Smooth muscle cell of the brain vasculature (primary cell): ENCODE data around the gene ALK.

Experiments
- DNase-seq: peaks from one replicate; pipeline ENCODE4 v3.0.0-alpha.2; 2012; ENCODE audit warnings: low read depth, low spot score

ALK gene

DNA sequence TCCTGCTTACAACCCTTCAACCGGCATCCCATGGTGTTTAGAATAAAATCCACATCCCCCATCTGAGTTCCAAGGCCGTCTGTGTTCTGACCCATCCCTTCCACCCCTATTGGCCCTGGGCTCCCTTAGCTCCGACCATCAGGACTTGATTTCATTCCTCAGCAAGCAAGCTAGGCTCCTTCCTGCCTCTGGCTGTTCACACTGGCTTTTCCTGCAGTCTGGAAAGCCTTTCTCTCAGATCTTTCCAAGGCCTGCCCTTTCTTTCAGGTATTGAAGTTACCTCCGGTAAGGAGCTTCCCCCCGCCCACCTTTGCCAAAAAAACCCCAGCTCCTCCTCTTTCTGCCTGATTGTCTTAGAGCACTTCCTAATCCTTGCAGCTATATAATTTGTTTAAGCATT, 719.4 kb downstream of the ALK start:
- DNase-seq: no peak

DNA sequence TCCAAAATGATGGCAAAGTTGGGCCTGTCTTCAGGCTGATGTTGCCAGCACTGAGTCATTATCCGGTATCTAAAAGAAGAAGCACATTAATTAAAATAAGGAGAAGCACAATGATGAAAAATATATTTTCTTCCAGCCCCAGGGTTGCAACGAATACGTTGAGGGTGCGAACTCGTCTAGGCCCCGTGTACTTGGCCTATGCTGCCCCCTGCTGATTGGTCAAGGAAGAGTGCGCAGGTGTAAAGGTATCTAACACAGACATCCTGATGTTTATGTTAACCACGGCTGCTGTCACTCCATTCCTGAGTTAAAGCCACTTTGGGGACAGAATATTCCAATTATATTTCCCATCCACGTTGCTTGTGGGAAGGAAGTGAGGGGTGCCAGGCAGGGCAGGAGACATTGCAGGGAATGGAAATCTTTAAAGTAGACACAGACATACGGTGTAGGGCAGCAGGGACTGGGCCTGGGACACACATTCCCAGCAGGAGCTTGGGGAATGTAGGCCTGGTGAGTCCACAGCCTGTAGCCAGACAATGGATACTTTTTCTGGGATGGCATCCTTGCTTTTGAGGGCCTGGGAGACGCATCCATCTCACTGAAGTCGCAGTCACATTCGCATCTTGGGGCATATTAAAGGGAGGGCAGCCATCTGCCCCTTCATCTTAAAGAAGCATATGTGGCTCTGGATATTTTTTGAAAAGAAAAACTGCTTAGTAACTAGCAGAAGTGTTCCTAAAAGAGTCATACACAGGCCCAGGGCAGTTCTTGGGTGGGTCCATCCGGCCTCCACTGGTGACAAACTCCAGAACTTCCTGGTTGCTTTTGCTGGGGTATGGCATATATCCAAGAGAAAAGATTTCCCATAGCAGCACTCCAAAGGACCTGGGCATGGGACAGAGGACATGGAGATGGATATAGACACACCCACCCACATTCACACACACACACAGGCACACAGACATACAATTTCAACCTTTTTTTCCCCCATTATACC, 724.3 kb downstream of the ALK start:
- peak; percentile 13 for DNase-seq

DNA sequence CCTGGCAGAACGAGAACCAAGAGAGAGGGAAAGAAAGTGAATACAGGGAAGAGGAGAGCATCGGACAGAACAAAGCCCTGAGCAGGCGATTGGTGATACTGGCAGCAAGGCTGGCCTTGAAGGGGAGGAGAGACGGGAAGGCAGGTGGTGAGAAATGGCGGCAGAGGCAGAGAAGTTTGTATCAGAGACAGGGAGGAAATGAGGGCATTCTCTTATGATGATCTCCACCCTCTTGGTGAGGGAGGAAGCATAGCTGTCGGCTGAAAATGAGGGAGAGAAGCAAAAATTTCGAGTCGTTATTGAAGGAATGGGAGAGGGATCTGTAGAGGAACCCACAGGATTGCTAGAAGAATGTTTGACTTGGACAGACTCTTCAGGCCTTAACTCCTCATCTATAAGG, 725.6 kb downstream of the ALK start:
- DNase-seq: no peak

DNA sequence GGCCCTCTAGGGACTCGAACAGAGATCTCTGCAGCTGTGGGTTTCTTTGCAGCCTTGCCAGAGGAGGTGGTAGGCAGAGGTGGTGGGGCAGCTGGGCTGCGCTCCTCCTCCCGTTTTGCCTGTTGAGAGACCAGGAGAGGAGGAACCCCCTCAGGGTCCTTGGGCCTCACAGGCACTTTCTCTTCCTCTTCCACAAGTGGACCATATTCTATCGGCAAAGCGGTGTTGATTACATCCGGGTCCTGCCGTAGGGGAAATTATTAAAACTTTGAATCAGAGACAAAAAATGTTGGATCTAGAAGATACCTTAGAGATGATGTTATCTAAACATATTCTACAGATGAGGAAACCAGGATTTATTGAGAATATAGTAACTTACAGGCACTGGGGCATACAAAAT, 727.7 kb downstream of the ALK start:
- no peak for DNase-seq

DNA sequence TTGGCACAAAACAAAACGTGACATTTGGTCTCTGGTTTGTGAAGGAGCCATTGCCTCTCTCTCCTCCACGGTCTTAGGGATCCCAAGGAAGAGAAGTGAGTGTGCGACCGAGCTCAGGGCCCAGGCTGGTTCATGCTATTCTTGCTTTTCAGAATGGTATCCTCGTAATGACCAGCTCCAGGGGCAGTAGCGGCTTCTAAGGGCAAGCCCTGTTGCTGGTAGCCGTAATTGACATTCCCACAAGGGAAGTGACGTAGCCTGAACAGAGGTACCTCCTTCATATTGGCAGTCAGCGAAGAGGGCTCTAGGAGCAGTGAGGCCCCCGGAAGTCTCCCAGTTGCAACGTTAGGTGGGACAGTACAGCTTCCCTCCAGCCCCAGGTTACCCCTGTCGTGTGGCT, 728.3 kb downstream of the ALK start:
- DNase-seq: no peak

DNA sequence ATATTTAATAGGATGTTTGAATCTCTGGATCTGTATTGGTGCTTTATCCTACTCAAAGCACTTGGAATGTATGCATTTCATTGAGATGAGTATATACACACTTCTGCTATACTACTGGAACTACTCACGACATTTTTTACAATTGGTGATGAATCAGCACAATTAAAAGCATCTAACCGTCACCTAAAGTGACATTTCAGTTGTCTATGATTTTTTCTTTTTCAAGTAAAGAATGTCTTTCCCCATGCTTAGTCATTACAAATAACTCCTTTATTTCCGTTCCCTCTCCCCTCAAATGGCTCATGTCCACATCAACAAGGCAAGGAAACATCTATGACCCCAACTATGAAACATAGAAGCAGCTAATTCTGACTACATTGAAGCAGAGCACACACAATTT, 728.9 kb downstream of the ALK start:
- DNase-seq: no peak

DNA sequence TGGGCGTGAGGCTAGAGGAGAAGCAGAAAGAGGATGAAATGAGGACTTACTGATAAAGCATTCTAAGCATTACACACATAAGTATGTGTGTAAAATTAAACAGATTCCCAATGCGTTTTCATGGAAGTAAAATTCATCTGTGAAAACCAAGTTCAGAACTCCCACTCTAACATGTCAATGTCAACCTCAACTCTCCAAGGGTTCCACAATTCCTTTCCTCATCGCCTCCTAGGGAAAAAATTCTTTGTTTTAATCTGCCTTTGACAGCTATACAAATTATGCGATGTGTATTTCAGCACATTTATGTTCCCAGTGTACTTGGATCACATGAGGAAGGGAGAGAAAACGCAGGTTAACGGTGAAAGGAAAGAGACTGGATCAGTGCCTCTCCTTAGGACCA, 729.6 kb downstream of the ALK start:
- no peak for DNase-seq

DNA sequence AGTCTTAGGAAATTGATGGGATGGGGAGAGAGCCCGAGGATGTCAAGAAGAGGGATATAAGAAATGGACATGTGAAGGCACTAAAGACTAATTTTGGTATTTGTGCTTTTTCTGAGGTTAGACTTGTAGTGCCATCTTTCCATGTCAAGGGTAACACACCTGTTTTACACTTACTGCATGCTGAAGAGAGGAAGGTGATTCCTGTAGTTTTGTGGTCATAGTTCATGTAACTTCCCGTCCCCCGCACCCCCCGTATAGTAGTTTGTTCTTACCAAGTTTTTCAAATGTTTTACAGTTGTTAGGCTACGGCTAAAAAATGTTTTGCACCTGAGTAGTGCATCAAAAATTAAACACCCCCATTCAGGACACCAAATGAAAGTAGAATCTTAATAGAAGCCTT, 732.3 kb downstream of the ALK start:
- DNase-seq: no peak

DNA sequence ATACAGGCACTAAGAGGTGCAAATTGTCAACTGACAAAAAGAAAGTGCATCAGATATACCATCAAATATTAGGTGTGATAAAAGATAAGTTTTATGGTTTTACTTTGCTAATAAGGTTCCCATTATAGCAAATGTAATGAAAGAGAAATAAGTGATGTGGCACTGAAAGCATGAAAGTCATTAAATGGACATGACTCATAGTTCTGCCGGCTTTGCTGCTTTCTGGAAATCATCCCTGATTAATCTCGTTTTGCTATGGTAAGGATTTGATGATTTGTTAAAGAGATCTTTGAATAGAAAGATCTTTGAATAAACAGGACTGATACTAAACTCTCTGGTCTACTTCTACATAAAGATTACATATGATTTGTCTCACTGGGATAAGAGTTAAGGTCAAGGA, 733.5 kb downstream of the ALK start:
- no peak for DNase-seq

DNA sequence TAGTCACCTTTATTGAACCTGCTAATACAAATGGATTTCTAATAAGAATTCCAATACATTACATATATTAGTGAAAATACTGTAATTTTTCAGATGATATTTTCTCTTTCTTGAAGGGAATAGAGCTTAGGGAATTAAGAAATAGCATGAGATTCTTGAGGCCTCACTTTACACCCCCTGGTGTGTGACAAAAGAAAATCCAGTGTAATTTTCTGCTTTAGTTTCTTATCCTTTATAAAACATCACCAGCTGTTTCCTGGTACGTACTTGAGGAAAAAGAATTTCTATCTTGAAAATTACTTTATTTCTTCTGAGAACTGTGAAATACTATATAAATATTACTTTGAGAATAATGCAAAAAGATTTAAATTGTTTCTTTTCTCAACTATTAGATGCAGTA, 734.6 kb downstream of the ALK start:
- DNase-seq: no peak

DNA sequence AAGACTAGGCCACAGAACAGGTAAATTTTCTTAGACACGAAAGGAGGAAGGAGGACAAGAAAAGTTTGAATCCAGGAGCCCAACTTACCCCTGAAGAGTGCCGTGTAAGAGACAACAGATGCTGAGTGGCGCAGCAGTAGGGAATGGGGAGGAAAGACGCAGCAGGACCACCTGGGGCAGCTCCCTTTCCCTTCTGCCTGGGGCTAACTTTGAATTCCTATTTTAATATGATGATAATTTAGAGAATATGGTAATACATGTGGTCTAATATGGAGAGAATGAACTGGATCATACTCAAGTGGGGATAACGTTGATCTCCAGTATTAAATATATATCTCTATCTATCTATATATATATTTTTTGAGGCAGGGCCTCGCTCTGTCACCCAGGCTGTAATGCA, 736.9 kb downstream of the ALK start:
- no peak for DNase-seq

DNA sequence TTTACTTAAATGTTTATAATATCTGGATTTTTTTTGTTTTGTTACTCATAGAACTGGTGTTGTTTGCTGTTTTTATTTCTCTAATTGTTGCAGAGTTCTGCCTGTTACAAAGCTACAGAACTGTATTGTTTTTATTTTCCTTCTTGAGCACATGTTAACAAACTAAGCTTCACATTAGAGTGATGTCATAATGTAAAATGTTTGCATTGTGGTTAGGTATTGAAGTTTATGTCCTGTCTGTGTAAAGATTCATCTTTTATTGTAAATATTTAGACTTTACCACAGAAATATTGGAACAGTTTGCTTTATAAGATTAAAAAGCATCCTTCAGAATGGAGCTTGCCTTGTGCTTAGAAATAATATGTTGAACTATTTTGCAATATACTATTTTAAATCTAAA, 738.5 kb downstream of the ALK start:
- DNase-seq: no peak

DNA sequence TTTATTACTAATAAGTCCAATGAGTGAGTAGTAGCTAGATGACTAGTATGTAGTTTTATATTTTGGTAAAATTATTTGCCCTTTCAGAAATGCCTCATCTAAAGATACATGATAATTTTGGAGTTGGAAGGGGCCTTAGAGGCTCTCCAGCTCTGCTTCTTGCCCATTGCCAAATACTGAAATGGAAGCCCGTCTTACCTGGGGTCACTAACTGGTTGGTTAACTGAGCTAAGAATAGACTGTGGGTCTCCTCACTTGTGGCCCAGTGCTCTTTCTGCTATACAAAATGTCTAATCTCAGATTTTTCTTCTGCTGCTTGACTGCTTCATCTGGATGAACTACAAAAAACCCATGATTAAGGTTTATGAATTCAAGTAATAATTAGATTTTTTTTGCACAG, 739.1 kb downstream of the ALK start:
- DNase-seq: no peak

DNA sequence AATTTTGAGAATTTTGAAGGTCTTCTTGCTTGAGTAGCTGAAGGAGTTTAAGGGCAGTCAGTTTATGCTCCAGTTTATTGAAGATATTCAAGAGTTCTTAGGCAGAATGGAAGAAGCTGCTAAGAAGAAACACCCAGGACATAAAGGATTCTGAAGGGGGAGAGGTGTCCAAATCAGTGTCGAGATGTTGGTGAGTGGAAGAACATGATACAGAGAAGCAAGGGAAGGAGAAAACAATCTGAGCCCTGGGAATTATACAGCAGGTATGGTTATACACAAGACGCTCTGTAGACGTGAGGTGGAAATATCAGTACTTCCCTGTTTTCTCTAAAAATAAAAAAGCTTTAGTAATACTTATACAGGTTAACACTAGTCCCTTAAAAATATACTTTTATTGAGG, 746.0 kb downstream of the ALK start:
- DNase-seq: no peak

DNA sequence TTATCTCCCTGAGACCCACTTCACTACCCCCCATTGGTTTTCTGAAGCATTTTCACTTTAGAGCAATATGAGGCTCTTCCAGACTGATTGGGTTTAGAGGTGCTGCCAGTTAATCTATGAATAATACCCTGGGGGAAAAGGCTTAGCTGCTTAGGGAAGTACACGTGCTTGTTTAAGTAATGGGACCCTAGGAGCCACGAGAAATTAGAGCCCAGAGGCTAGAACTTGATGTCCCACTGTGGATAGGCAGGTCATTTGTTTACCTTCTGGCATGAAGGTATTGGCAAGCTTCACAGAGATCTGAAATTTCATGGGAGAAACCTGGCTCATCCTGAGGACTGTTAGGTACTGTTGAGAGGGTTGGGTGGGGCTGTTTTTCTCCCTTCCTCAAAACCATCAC, 746.4 kb downstream of the ALK start:
- no peak for DNase-seq

DNA sequence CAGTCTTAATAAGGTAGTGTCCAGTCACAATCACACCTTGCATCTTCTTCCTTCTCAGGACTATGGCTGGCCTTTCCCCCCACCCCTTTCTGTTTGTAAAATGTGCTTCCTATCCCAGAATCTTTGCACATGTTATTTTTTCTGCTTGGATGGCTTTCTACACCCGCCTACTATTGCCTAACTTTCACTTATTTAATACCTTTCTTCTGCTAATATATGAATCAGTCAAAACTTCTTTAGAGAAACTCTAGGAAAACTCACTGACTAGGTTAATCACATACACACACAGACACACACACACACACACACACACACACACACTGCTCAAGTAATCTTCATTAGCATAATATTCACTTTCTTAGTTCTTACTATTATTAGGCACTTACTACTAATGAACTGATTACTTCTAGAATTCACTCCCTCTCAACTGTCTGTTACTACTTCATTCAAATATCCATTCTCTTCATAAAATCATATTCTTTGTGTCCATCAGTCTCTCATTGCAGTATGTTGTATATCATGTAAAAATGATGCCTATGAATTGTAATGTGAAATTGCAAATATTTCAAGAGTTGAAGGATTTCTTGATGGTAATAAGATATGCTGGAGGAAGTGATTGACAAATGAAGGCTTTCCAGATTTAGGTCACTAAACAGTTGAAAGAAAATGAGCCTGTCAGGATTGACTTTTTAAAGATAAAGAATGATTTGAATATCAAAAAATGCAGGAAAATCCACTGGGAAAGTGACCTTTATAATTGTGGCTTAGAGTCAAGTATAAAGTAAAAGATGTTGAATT, 754.9 kb downstream of the ALK start:
- DNase-seq: no peak

DNA sequence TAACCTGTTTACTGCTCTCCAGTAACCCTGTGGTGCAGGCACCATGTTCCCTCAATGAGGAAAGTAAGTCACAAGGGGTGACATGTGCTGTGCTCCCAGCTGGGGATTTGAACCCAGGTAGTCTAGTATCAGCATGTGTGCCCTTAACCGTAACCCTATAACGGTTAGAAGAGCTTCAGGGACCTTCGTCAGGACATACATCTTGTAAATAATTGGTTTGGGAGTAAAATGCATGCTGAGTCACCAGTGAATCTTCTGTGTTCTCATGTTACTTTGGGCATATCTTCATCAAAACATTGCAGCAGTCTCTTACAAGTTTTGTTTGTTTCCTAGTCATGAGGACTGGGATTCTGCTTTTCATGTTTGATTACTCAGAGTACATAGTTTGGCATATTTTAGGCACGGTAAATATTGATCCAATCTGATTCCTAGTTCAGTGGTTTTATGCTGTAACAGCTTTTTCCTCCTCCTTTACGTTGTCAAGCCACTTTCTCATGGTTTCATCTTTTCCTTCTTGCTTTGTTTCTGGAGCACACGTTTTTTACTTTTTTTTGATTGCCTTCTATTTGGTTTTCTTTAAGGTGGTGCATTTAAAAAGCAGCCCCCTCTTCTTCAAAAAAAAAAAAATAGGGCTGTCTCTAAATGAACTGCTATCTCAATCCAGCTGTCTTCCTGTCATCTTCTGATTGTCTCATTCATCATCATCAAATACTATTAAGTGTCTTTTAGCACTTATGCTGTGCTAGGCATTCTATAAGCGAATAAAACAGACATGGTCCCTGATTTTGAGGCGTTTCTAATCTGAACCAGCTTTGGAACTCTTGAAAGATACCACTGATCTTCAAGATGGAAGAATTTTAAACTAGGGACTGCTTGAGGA, 755.8 kb downstream of the ALK start:
- peak; percentile 41 for DNase-seq

DNA sequence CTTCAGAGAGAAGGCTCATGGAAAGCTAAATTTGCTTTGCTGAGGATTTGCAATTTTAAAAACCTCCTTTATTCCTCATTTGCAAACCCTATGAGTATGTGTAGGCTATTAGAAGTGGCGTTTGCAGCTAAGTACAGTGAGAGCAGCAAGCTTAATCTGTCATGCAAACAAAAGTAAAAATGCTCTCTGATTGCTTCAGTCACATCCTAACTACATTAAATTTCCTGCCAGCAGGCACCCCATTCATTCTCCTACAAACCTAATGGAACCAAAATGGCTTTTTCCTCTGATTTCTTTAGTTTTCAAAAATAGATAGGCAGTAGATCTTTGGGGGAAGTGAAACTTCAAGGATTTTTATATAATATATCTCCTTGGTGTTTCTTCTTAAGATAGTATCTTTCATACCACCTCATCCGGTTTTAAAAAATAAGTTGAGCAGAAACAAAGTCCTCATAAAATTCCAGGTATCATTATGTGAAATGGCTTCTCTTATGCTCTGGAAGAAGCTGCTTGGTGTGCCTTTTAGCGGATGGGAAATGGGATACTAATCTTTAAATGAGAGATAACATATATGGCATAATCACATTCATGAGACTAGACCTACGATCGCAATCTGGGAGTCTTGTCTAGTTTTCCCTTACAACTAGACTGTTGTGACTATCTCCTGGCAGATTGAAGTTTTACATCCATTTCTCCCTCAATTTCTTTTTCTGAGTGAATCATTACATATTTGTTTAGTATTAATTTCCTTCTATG, 757.1 kb downstream of the ALK start:
- no peak for DNase-seq

DNA sequence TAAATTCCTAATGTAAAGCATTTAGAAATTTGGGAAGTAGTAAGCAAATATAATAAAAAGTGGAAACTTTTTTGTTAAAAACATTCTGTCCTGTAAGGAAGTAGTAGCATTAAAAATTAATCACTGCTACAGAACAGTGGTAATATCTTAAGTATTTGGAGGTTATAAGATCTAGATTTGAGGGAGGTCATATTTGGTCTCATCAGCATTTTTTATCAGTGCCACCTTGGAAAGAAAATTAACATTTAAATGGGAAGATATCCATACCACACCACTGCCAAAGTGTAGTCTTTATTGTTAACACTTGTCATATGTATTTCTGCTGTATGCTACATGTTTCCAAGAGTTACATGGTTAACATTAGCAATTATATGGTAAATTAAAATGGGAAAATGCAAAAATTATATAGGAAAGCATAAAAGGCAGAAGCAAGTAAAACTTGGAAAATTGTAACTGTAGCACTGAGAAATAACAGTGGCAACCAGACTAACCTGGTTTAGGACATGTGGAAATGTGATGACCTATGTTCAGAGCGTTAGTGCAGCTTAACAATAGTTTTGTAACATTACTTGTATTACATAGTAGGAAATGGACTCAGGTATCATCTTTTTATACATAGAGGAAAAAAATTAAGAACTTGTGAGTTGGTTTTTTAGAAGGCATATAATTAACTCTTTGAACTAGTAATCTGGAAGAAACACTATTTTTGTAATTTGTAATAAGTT, 759.0 kb downstream of the ALK start:
- DNase-seq: no peak

DNA sequence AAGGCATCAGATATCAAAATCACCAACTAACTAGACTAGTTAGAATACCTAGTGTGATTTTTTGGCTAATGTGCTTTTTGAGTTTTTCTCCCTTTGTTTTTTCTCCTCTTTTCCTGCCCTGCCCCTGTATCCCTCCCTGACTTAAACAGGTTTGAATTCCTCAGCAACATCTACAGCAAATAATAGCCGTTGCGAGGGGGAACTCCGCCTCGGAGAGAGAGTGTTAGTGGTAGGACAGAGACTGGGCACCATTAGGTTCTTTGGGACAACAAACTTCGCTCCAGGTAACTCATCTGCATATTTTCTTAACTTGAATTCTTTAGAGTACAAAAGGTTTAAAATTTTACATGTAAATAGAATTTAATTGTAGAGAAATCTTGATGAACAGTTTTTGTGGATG, 761.2 kb downstream of the ALK start:
- DNase-seq: no peak
